GM21447 (cell line): ENCODE measurements around the gene ADGRV1.

Experiments
- ATAC-seq: cut with Tn5 transposase; IDR thresholded peaks from one replicate; pipeline ENCODE4 v1.9.1; 2021; ENCODE audit not compliant: unreplicated experiment

The ADGRV1 gene, protein sequence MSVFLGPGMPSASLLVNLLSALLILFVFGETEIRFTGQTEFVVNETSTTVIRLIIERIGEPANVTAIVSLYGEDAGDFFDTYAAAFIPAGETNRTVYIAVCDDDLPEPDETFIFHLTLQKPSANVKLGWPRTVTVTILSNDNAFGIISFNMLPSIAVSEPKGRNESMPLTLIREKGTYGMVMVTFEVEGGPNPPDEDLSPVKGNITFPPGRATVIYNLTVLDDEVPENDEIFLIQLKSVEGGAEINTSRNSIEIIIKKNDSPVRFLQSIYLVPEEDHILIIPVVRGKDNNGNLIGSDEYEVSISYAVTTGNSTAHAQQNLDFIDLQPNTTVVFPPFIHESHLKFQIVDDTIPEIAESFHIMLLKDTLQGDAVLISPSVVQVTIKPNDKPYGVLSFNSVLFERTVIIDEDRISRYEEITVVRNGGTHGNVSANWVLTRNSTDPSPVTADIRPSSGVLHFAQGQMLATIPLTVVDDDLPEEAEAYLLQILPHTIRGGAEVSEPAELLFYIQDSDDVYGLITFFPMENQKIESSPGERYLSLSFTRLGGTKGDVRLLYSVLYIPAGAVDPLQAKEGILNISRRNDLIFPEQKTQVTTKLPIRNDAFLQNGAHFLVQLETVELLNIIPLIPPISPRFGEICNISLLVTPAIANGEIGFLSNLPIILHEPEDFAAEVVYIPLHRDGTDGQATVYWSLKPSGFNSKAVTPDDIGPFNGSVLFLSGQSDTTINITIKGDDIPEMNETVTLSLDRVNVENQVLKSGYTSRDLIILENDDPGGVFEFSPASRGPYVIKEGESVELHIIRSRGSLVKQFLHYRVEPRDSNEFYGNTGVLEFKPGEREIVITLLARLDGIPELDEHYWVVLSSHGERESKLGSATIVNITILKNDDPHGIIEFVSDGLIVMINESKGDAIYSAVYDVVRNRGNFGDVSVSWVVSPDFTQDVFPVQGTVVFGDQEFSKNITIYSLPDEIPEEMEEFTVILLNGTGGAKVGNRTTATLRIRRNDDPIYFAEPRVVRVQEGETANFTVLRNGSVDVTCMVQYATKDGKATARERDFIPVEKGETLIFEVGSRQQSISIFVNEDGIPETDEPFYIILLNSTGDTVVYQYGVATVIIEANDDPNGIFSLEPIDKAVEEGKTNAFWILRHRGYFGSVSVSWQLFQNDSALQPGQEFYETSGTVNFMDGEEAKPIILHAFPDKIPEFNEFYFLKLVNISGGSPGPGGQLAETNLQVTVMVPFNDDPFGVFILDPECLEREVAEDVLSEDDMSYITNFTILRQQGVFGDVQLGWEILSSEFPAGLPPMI (N-terminal part only)

DNA sequence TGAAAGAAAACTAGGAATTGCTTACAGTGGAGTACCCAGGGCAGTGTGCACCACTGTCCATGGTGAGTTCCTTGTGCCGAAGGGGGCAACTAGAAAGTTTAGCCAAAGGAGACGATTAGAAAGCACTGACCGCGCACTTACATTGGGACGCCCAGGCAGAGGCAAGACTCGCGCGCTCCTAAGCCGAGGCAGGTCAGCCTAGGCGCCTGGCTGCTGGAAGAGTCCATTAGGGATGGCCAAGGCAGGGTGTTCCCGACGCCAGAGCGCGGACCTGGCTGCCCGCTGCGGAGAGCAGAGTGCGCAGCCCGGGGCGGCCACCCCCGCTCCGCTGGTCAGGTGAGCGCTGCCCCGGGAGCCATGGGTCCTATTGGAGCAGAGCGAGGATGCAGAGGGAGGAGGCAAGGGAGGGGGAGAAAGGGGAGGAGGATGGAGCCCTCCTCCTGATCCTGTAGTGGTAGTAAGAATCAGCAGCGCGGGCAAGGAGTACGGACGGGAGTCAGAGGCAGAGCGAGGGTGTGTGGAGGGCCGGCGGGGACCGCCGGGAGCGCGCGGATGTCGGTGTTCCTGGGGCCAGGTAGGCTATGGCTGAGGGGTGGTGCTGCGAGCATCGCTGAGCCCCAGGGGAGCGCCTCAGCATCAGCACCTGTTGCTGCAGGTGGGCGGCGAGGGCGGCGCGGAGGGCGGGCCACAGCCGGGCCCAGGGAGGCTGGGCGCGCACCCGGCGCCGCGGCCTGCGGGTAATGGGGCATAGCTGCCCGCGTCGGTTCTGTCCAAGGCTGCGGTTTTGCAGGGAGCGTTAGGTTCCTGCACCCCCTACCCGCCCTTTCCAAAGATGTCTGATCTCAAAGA lies at the start of gene ADGRV1:
Gene ADGRV1 (plus strand): TSS at position 454 of the 849 bp plus-strand sequence. CDS start 99 bp downstream, at position 553.
- ATAC-seq, result no peak

GRCh38 chr5:90510438-90510837 lies 48.2 kb upstream of the ADGRV1 start:
- no peak for ATAC-seq

GRCh38 chr5:90514520-90514919 lies 44.1 kb upstream of the ADGRV1 start:
- no peak for ATAC-seq

DNA sequence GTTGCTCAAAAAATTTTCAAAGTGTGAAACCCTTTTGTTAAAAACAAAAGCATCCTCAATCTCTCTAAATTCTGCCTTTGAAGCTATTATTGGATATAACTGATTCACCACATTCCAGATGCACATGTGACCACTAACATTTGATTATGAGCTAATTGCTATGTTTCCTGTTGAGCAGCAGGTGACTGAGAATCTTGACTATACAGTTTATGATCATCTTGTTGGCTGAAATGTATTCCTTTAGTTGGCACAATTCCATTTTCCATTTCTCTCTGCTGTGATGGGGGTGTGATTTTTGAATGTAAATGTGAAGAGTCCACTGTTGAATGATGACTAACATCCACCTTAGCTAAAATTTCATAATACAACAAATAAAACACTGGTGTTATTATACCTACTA lies 39.9 kb upstream of the ADGRV1 start:
- no peak for ATAC-seq

- ATAC-seq, result no peak
Observed at GRCh38 chr5:90519081-90519480, 39.5 kb upstream of the ADGRV1 start.

DNA sequence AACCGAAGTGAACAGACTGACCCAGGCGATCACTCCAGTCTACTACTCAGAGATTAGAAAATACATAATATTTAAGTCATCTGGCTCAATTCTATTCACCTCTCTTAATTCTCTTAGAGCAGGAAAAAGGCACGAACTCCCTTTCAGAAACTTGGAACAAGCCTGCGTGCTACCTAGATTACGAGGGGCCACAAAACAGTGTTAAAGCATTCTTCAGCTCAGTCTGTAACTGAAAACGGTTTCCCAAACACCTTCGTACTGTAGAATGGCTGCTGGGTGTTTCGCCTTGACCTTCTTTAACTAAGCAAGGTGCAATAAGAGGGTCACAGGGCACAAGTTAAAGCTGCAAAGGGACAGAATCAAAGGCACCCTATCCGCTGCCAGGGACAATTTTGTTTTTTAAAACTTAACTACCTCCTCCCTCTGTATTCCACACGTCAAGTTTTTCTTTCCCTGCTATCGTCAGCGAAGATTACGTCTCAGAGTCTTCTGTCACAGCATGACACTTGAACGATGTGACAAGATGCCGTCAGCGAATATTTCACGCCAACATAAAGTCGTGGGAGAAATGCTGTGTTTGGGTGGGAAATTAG lies 29.9 kb upstream of the ADGRV1 start:
- peak; percentile 2 for ATAC-seq

- peak; percentile 85 for ATAC-seq
Observed at GRCh38 chr5:90529194-90529938, 29.2 kb upstream of the ADGRV1 start, which contains the start of gene LYSMD3. Gene LYSMD3 (minus strand): TSS chr5:90529584. CDS start chr5:90525289, 4,295 bp downstream.

DNA sequence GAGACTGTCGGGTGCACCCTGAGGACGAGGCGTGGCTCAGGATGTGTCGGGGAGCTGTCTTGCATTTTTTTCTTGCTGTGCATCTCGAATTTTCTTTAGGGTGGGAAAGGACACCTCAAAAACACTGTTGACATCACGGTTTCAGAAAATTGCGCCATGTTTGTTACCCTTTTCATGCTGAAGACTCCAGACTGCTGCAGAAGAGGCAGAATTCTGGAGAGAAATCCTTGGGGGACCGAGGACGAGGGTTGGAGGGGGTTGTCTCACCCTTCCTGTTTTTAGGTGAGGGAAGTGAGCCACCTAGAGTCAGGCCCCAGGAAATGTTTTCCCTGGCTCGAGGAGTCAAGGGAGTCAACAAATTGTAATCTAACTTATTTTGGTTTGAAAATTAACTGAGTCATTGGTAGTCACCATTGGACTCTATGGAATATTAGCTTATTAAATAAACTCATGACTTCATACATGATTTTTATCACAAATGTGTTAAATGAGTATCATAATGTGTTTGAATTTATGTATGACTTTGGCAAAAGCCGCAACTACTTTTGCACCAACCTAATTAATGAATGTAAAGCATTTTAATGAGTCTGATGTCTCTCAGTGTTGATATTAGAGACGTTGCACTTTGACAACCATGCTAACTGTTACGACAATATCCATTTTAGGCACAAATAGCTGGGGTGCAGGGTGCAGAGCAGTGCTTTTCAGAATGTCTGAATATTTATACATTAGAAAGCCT lies 28.5 kb upstream of the ADGRV1 start:
- peak; percentile 68 for ATAC-seq

GRCh38 chr5:90530736-90531487 lies 27.7 kb upstream of the ADGRV1 start:
- no peak for ATAC-seq

- no peak for ATAC-seq
Observed at GRCh38 chr5:90533794-90534193, 24.8 kb upstream of the ADGRV1 start.

GRCh38 chr5:90534922-90535321 lies 23.7 kb upstream of the ADGRV1 start:
- no peak for ATAC-seq

- ATAC-seq, result no peak
Observed at GRCh38 chr5:90542827-90543519, 15.6 kb upstream of the ADGRV1 start.

DNA sequence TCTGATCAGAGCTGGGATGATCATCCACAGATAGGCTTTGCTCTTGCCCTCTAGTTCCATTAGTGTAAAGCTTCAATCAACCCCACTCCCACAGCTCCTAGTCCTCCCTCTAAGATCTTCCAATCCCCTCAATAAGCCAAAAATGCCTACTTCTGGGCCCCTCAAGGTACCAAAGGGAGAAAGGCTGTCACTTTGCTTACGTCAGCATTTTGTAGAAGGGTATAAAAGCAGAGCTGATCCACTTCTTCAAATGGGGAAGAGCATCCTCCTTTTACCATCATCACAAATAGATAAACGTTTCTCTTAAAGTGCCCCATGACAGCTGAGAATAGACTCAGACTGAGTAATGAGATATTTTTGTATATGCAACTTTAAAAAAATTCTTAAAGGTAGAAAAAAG lies 13.1 kb upstream of the ADGRV1 start:
- ATAC-seq, result no peak

DNA sequence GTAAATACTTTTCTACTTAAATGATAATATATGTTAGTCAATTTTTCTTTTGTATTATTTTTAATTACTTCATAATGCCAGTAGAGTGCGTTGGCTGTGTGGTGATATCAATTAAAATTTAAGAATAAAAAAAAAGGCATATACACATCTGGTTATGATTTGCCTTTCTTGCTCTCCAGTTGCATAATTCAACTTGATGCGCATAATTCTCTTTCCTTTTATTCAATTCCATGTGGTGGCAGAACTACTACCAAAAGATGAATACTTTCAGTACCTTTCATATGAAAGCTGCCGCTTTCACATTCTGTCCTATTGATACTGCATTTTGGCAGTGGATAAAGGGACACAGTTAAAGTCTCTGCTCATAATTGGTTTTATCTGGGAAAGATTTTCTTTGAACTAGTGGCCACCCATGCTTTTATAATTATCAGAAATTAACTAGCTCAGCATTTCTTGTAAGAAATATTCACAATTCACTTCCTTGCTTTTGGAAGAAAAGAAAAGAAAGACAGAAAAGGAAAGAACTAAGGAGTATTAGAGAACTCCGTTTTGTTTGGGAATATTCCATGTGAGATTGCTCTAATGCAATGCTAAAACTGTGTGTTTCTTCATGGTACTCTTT lies 12.3 kb upstream of the ADGRV1 start:
- ATAC-seq, result no peak

DNA sequence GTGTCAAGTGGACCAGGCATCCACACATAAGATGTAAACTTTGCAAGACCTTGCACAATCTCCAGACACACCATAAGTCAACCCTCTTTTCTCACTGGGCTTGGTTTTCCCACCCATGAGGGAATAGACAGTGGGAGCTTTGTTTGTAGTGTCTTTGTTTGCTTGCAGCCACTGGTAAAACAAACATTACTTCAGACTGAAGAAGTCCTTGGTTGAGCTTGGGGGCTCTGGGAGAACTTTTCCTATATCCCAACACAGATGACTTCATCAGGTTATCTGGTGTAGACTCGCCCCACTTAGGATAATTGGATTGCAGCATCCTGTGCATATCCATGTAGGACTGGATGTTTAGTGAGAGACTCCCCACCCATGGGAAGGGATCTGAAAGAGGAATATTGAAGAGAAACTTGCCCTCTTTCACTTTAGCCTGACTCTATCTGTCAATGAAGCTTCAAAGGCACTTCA lies 11.5 kb upstream of the ADGRV1 start:
- ATAC-seq, result no peak

DNA sequence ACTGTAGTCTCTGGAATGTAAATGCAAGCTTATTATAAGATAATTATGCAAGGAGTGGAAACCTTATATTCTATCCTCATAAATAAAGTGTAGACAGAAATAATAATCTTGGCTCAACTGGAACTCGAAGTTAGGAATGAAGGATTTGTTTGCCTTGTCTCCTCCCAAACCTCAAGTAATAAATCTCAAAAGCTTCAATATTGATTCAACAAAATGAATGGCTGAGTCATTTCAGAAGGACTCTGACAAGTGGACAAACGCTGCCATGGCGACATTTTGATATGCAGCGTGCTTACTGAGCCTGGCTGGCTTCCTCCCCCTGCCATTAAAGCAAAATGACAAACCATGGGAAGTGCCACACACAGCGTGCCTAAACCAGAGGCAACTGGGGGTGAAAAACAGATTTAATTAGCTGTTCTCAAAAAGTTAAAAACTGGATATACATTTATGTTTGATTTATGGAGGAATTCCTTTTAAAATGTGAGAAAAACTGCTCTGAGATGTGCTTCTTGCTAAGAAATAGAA lies 10.5 kb upstream of the ADGRV1 start:
- ATAC-seq, result no peak
